SIG-M5 treated with dmso at 0.1 percent for 504 hours (cell line): ENCODE results near the gene MUC4.
"Not testable (repeated sequence)": the region's sequence is repeated elsewhere in the genome, so short reads cannot be mapped to it uniquely, and the experiment has no call there.

Experiments
- DNase-seq: peaks from one replicate; lab custom pipeline; 2025; ENCODE audit not compliant: unreplicated experiment; lab: John Stamatoyannopoulos, UW

Gene MUC4

DNA sequence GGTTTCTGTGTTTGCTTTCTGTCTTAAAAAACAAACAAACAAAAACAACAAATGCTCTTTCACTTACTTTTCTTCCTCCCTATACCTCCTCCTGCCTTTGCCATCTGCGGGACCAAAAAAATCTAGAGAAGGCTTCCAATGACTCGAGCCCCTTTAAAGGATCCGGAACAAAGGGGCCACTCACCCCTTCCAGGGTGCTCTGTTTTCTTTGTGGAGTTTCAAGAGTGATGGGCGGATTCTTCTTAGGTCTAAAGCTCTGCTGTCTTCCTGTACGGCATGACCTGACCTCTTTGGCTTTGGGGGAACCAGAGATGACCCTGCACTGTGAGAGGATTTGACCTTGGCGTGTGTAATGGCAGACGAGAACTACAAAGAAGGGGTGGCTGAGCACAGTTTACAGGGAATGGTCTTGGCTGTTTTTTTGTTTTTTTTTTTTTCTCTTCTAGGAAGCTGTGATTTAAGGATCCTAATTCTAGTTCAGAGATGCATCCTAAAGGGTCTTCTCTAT is 93.2 kb downstream of the MUC4 start:
- DNase-seq, result no peak

GRCh38 chr3:195717852-195718476 is 93.8 kb downstream of the MUC4 start:
- DNase-seq, result no peak

- DNase-seq, result no peak
Observed at GRCh38 chr3:195717416-195717815, 94.3 kb downstream of the MUC4 start.

- no peak for DNase-seq
Observed at GRCh38 chr3:195715583-195716266, 96.0 kb downstream of the MUC4 start.

DNA sequence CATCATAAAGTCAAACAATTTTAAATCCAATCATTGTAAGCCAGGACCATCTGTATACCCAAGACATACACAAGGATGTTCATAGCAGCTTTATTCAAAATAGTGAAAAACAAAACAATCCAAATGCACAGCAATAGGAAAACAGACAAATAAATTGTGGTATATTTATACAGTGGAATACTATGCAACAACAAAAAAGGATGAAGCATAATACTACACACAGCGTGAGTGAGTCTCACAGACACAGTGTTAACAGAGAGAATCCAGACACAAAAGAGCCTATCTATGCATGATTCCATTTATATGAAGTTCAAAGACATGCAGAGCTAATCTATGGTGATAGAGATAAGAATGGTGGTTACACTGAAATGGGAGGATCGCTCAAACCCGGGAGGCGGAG is 96.6 kb downstream of the MUC4 start:
- no peak for DNase-seq

GRCh38 chr3:195714380-195715011 is 97.2 kb downstream of the MUC4 start:
- DNase-seq, result no peak

DNA sequence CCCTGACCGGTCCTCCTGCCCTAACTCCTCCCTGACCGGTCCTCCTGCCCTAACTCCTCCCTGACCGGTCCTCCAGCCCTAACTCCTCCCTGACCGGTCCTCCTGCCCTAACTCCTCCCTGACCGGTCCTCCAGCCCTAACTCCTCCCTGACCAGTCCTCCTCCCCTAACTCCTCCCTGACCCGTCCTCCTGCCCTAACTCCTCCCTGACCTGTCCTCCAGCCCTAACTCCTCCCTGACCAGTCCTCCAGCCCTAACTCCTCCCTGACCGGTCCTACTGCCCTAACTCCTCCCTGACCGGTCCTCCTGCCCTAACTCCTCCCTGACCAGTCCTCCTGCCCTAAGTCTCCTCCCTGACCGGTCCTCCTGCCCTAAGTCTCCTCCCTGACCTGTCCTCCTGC is 98.6 kb downstream of the MUC4 start:
- DNase-seq, result not testable (repeated sequence)

DNA sequence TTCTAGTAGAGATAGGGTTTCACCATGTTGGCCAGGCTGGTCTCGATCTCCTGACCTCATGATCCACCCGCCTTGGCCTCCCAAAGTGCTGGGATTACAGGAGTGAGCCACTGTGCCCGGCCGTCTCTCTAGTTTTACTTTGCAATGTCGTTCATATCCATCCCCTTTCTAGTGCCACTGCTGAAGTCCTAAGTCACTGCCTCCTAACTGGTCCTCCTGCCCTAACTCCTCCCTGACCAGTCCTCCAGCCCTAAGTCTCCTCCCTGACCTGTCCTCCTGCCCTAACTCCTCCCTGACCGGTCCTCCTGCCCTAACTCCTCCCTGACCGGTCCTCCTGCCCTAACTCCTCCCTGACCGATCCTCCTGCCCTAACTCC is 99.2 kb downstream of the MUC4 start:
- not testable (repeated sequence) for DNase-seq

GRCh38 chr3:195711813-195712534 is 99.8 kb downstream of the MUC4 start:
- DNase-seq, result no peak

DNA sequence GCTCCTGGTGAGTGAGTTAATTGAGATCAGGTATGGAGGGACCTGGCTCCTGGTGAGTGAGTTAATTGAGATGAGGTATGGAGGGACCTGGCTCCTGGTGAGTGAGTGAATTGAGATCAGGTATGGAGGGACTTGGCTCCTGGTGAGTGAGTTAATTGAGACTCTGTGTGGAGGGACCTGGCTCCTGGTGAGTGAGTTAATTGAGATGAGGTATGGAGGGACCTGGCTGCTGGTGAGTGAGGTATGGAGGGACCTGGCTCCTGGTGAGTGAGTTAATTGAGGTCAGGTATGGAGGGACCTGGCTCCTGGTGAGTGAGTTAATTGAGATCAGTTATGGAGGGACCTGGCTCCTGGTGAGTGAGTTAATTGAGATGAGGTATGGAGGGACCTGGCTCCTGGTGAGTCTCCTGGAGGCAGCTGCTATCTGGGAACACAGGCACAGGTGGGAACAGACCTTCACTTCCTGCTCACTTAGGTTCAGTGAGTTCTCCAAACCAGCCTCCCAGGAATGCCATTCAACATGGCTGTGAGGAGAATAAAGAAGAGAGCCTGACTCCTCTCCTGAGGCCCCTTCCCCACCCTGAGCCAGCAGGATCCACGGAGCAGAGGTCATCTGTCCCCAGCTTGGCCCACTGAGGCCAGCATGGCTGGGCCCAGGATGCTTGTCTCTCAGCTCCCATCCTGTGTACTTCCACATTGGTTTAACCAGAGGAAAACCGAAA is 100.5 kb downstream of the MUC4 start:
- not testable (repeated sequence) for DNase-seq

DNA sequence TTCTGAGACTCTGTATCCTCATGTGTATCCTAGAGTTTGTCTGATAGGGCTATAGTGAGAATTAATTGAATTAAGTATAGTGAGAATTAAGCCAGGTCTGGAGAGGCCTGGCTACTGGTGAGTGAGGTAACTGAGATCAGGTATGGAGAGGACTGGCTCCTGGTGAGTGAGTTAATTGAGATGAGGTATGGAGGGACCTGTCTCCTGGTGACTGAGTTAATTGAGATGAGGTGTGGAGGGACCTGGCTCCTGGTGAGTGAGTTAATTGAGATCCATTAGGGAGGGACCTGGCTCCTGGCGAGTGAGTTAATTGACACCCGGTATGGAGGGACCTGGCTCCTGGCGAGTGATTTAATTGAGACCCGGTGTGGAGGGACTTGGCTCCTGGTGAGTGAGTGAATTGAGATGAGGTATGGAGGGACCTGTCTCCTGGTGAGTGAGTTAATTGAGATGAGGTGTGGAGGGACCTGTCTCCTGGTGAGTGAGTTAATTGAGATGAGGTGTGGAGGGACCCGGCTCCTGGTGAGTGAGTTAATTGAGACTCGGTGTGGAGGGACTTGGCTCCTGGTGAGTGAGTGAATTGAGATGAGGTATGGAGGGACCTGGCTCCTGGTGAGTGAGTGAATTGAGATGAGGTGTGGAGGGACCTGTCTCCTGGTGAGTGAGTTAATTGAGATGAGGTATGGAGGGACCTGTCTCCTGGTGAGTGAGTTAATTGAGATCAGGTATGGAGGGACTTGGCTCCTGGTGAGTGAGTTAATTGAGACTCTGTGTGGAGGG is 101.4 kb downstream of the MUC4 start:
- DNase-seq, result not testable (repeated sequence)

GRCh38 chr3:195709676-195710085 is 102.0 kb downstream of the MUC4 start:
- DNase-seq, result no peak

GRCh38 chr3:195708626-195709481 is 102.9 kb downstream of the MUC4 start:
- no peak for DNase-seq

DNA sequence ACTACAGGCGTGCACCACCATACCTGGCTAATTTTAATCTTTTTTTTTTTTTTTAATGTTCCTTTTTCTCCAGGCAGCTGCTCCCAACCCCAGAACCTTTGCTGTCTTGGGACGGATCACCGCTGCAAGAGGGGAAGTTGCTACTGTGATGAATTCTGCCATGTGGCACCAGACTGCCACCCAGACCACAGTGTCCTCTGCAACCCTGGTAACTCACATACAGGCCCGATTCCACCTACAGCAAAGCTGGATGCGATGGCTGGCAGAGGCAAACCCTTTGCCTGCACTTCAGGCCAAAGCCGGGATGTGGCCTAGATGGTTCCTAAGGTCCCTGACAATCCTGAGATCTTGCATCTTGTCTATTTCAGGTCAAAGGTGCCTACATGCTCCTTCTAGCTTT is 103.7 kb downstream of the MUC4 start:
- DNase-seq, result no peak

DNA sequence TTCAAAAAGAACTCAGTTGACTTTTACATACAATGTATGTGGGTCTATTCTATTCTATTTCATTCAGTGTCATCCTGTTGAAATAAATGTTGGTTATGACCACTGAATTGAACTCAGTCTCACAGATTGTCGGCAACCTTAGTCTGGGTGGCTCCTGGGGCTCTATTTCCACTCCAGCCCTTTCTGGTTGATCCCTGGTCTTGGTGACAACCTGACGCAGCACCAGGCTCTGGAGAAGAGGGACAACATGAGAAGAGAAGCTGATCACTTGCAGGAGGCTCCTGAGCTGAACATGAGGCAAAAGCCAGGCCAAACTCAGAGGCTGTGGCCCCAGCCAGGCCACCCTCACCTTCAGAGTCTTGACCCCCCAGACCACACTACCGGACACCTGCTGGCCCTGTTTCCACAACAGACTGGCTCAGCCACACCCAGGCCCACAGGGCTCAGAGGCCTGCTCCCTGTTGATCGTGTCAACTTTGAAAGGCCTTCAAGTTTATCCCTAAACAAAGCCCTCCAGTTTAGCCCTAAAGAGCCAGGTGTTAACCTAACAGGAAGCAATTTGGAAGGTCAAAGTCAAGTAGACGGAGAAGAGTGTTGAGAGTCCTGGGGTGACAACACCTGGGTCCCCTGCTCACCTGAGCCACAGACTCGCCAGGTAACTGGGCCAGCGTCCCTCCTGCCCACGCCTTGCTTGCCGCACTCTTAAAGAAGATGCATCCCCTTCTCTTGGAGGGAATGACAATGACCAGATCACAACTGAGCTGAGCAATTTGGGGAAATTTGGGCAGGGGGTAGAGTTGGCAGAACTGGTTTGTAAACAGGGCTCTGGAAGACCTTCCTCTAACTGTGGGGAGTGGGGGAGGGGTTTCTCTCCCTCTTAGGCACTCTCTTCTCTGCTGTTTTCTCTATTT is 106.4 kb downstream of the MUC4 start:
- no peak for DNase-seq

- DNase-seq, result no peak
Observed at GRCh38 chr3:195704433-195704999, 107.2 kb downstream of the MUC4 start.

GRCh38 chr3:195703776-195704175 is 108.0 kb downstream of the MUC4 start:
- no peak for DNase-seq
